WTC11 (cell line): ENCODE measurements around the gene PTPRG.

ENCODE experiments used
- GABPB1 ChIP-seq: sonication (generic); formaldehyde crosslinking; IDR thresholded peaks from 2 replicates; pipeline ENCODE4 v1.8.1; 2023; ENCODE audit warnings: mild to moderate bottlenecking, missing genetic modification reagents
- TF ChIP-seq, protein P1 (sequence below): fragments of 200-600 bp; IDR thresholded peaks from 2 replicates; pipeline ENCODE4 v1.8.0; 2022; ENCODE audit warnings: antibody characterized with exemption
- TF ChIP-seq, protein P2 (sequence below): sonication (generic); formaldehyde crosslinking; IDR thresholded peaks from 2 replicates; pipeline ENCODE4 v1.8.1; 2022; ENCODE audit warnings: mild to moderate bottlenecking, missing genetic modification reagents, moderate library complexity, borderline replicate concordance

DNA sequence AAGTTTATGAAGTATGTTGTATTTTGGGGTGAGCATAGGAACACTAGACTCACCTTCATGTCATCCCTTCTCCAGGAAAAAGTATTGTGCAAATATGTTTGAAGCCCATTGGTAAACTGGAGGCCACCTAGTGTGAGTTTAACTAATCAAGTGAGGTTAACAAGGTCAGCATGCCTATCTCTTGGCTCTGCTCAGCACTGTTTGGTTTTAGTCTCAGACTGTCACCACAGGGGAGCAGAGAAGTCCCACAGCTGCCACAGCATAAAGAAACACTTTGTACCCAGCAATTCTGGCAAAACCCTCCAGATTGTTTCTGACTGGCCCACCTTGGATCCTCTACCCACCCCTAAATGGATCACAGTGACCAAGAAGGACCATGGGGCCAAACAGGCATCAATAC lies 659.2 kb downstream of the PTPRG start:
- TF ChIP-seq GABPB1 (CRISPR knock-in tag): no peak
- TF ChIP-seq, protein P1, sequence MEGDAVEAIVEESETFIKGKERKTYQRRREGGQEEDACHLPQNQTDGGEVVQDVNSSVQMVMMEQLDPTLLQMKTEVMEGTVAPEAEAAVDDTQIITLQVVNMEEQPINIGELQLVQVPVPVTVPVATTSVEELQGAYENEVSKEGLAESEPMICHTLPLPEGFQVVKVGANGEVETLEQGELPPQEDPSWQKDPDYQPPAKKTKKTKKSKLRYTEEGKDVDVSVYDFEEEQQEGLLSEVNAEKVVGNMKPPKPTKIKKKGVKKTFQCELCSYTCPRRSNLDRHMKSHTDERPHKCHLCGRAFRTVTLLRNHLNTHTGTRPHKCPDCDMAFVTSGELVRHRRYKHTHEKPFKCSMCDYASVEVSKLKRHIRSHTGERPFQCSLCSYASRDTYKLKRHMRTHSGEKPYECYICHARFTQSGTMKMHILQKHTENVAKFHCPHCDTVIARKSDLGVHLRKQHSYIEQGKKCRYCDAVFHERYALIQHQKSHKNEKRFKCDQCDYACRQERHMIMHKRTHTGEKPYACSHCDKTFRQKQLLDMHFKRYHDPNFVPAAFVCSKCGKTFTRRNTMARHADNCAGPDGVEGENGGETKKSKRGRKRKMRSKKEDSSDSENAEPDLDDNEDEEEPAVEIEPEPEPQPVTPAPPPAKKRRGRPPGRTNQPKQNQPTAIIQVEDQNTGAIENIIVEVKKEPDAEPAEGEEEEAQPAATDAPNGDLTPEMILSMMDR: no peak
- TF ChIP-seq, protein P2, sequence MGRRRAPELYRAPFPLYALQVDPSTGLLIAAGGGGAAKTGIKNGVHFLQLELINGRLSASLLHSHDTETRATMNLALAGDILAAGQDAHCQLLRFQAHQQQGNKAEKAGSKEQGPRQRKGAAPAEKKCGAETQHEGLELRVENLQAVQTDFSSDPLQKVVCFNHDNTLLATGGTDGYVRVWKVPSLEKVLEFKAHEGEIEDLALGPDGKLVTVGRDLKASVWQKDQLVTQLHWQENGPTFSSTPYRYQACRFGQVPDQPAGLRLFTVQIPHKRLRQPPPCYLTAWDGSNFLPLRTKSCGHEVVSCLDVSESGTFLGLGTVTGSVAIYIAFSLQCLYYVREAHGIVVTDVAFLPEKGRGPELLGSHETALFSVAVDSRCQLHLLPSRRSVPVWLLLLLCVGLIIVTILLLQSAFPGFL (CRISPR knock-in tag): no peak
